Ishikawa (cell line): ENCODE measurements around the gene INSYN2B.

Experiments used
- CEBPB ChIP-seq: IDR thresholded peaks from 2 replicates; pipeline ENCODE4 v1.6.1; 2012
- CREB1 ChIP-seq: IDR thresholded peaks from 2 replicates; pipeline ENCODE4 v1.6.1; 2012; ENCODE audit warnings: low read depth
- EGR1 ChIP-seq: IDR thresholded peaks from 2 replicates; pipeline ENCODE4 v1.6.1; 2012
- EP300 ChIP-seq: IDR thresholded peaks from 2 replicates; pipeline ENCODE4 v1.6.1; 2012; ENCODE audit warnings: borderline replicate concordance
- FOXM1 ChIP-seq: IDR thresholded peaks from 2 replicates; pipeline ENCODE4 v1.6.1; 2012; ENCODE audit warnings: low read depth, borderline replicate concordance
- MAX ChIP-seq: IDR thresholded peaks from 2 replicates; pipeline ENCODE4 v1.6.1; 2012
- NFIC ChIP-seq: IDR thresholded peaks from 2 replicates; pipeline ENCODE4 v1.6.1; 2012
- RAD21 ChIP-seq: IDR thresholded peaks from 2 replicates; pipeline ENCODE4 v1.6.1; 2012; ENCODE audit warnings: low read depth
- TAF1 ChIP-seq: IDR thresholded peaks from 2 replicates; pipeline ENCODE4 v1.6.1; 2012; ENCODE audit warnings: low read depth, mild to moderate bottlenecking
- TCF12 ChIP-seq: IDR thresholded peaks from 2 replicates; pipeline ENCODE4 v1.6.1; 2012; ENCODE audit warnings: low read depth
- TEAD4 ChIP-seq: IDR thresholded peaks from 2 replicates; pipeline ENCODE4 v1.6.1; 2012
- YY1 ChIP-seq: IDR thresholded peaks from 2 replicates; pipeline ENCODE4 v1.6.1; 2012; ENCODE audit warnings: low read depth
- ZBTB7A ChIP-seq: IDR thresholded peaks from 2 replicates; pipeline ENCODE4 v1.6.1; 2012; ENCODE audit warnings: low read depth
- TF ChIP-seq, protein P1 (sequence below): IDR thresholded peaks from 2 replicates; pipeline ENCODE4 v1.6.1; 2012
- TF ChIP-seq, protein P2 (sequence below): IDR thresholded peaks from 2 replicates; pipeline ENCODE4 v1.6.1; 2012; ENCODE audit warnings: low read depth, mild to moderate bottlenecking

Gene INSYN2B

GRCh38 chr5:169886033-169886432 is 94.3 kb downstream of the INSYN2B start:
- TF ChIP-seq, protein P1, sequence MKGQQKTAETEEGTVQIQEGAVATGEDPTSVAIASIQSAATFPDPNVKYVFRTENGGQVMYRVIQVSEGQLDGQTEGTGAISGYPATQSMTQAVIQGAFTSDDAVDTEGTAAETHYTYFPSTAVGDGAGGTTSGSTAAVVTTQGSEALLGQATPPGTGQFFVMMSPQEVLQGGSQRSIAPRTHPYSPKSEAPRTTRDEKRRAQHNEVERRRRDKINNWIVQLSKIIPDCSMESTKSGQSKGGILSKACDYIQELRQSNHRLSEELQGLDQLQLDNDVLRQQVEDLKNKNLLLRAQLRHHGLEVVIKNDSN = no peak
- TF ChIP-seq EGR1 = no peak
- no peak for TF ChIP-seq TCF12
- no peak for TF ChIP-seq MAX
- no peak for TF ChIP-seq NFIC
- no peak for TF ChIP-seq TEAD4
- TF ChIP-seq, protein P2, sequence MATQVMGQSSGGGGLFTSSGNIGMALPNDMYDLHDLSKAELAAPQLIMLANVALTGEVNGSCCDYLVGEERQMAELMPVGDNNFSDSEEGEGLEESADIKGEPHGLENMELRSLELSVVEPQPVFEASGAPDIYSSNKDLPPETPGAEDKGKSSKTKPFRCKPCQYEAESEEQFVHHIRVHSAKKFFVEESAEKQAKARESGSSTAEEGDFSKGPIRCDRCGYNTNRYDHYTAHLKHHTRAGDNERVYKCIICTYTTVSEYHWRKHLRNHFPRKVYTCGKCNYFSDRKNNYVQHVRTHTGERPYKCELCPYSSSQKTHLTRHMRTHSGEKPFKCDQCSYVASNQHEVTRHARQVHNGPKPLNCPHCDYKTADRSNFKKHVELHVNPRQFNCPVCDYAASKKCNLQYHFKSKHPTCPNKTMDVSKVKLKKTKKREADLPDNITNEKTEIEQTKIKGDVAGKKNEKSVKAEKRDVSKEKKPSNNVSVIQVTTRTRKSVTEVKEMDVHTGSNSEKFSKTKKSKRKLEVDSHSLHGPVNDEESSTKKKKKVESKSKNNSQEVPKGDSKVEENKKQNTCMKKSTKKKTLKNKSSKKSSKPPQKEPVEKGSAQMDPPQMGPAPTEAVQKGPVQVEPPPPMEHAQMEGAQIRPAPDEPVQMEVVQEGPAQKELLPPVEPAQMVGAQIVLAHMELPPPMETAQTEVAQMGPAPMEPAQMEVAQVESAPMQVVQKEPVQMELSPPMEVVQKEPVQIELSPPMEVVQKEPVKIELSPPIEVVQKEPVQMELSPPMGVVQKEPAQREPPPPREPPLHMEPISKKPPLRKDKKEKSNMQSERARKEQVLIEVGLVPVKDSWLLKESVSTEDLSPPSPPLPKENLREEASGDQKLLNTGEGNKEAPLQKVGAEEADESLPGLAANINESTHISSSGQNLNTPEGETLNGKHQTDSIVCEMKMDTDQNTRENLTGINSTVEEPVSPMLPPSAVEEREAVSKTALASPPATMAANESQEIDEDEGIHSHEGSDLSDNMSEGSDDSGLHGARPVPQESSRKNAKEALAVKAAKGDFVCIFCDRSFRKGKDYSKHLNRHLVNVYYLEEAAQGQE = no peak
- no peak for TF ChIP-seq CEBPB
- TF ChIP-seq RAD21 = no peak
- TF ChIP-seq TAF1 = no peak
- no peak for TF ChIP-seq FOXM1
- TF ChIP-seq EP300 = no peak
- no peak for TF ChIP-seq YY1
- no peak for TF ChIP-seq CREB1
- no peak for TF ChIP-seq ZBTB7A

DNA sequence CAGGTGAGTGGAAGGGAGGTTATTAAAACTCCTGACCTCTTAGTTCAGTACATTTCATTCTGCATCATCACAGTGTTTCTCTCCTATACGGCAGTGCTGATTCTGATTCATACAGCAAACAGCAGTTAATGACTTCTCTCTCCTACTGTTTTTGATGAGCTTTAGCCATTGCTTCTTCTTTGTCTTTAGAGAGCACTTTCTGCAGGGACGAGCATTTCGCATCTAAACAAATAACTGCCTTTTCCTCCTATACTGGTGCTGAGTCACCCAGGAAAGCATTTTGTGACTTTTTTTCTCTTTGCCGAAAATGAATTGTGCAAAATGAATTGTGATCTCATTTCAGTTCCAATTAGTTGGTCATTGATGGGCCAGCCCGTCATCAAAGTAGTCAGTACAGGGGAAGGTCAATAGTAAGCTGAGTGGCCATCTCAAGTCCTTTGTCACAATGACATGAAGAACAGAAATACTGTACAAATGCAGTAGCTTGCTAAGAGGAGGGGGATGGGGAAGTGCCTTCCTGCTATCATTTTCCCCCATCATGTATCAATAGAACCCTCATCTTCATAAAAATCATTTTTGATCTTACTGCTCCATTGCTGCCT is 98.5 kb downstream of the INSYN2B start:
- TF ChIP-seq TCF12 = no peak

- TF ChIP-seq TEAD4 (no peak), TCF12 (no peak), FOXM1 (no peak)
These were observed 99.5 kb downstream of the INSYN2B start for GRCh38 chr5:169880785-169881184.

GRCh38 chr5:169880012-169880663 is 100.2 kb downstream of the INSYN2B start:
- no peak for TF ChIP-seq EGR1
- no peak for TF ChIP-seq NFIC
- TF ChIP-seq ZBTB7A = no peak
- no peak for TF ChIP-seq FOXM1

DNA sequence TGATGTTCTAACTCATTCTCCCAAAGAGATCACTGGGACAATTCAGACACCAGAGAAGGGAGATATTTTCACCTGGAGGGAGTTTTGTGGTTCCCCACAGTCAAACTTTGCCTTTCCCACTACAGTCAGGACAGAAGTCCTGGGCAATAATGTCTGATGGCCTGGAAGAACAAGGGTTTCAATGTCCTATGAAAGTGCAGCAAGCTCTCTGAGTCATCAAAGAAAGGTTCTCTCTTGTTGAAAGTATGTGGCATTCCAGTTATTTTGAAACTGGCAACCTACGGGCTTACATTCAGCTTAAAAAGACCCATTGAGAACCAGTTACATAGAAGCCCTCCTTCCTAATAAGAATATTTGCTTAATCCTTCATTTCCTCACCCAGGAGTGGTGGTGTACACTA is 103.9 kb downstream of the INSYN2B start:
- no peak for TF ChIP-seq RAD21
- no peak for TF ChIP-seq NFIC
- TF ChIP-seq, protein P2 = no peak
- TF ChIP-seq, protein P1 = no peak
- TF ChIP-seq EGR1 = no peak
- TF ChIP-seq EP300 = no peak
- TF ChIP-seq YY1 = no peak
- no peak for TF ChIP-seq TAF1

- TF ChIP-seq FOXM1 = no peak
- TF ChIP-seq NFIC = no peak
- TF ChIP-seq, protein P2 = no peak
- no peak for TF ChIP-seq TCF12
- TF ChIP-seq, protein P1 = no peak
- no peak for TF ChIP-seq EGR1
- TF ChIP-seq YY1 = no peak
- no peak for TF ChIP-seq RAD21
- TF ChIP-seq ZBTB7A = no peak
- no peak for TF ChIP-seq MAX
- no peak for TF ChIP-seq EP300
- TF ChIP-seq TEAD4 = no peak
- no peak for TF ChIP-seq CEBPB
- no peak for TF ChIP-seq CREB1
- TF ChIP-seq TAF1 = no peak
These were observed 104.6 kb downstream of the INSYN2B start for GRCh38 chr5:169875731-169876130.
